Upper lobe of right lung (tissue), 1 donor: Measurements from ENCODE around the gene FKBP1B. TPM values are rescaled to one million over a fixed set of nuclear protein-coding genes. Genes with fewer than 3 reads are reported as not detected.

Source experiments
- ATAC-seq: fragments of 200-7000 bp; cut with Tn5 transposase; one replicate; pipeline ENCODE4 v1.9.1; 2020; ENCODE audit warnings: mild to moderate bottlenecking, moderate library complexity
- DNase-seq: peaks from one replicate; pipeline ENCODE4 v3.0.0-alpha.2; 2020
- H3K27ac ChIP-seq: fragments of 200-600 bp; one replicate; pipeline ENCODE4 v1.8.0; 2022
- H3K27me3 ChIP-seq: fragments of 200-600 bp; one replicate; pipeline ENCODE4 v1.8.0; 2022; ENCODE audit warnings: mild to moderate bottlenecking
- H3K36me3 ChIP-seq: fragments of 200-600 bp; one replicate; pipeline ENCODE4 v1.8.0; 2022
- H3K4me1 ChIP-seq: fragments of 200-600 bp; one replicate; pipeline ENCODE4 v1.8.0; 2022
- H3K4me3 ChIP-seq: fragments of 200-600 bp; one replicate; pipeline ENCODE4 v1.8.0; 2022; ENCODE audit warnings: mild to moderate bottlenecking
- H3K9me3 ChIP-seq: fragments of 200-600 bp; one replicate; pipeline ENCODE4 v1.8.0; 2022
- CTCF ChIP-seq: fragments of 200-600 bp; IDR thresholded peaks from one replicate; pipeline ENCODE4 v1.8.0; 2022; ENCODE audit warnings: antibody characterized with exemption
- intact Hi-C: fragments of 100-400 bp; cut with DNase I; formaldehyde crosslinking; loops from one replicate; pipeline ENCODE4 v1.11.0; 2022
- total RNA-seq: library from RNA; stranded (reverse); fragmentation: NEBNext Ultra II Directional; extraction: Animal tissue kit (Norgen Biotek cat#: 25700); gene quantifications from one replicate; pipeline ENCODE4 v1.2.1, GENCODE V29; 2021
- donor health status: DM: no; HTN: yes; CAD: no; lungs with severe emphysema.

FKBP1B gene
- total RNA-seq, 1 donor from 2014 or later, result 13.2 TPM

GRCh38 chr2:24110660-24111303 lies 61.2 kb downstream of the FKBP1B start:
- no peak overlapping the region for H3K4me3 ChIP-seq
- intact Hi-C loops, result no loop called here
- no peaks in the 10 kb centered on the region for H3K9me3 ChIP-seq
- H3K36me3 ChIP-seq, result no peaks in the 10 kb centered on the region
- no peaks in the 10 kb centered on the region for H3K4me1 ChIP-seq
- no peak for TF ChIP-seq CTCF
- H3K27me3 ChIP-seq, result no peaks in the 10 kb centered on the region
- DNase-seq (no peak), ATAC-seq (peak; percentile 48)
- H3K27ac ChIP-seq, result no peak overlapping the region

GRCh38 chr2:24111407-24111901 lies 61.9 kb downstream of the FKBP1B start:
- Histone ChIP-seq H3K9me3 (no peaks in the 10 kb centered on the region), H3K36me3 (no peaks in the 10 kb centered on the region), H3K4me1 (no peaks in the 10 kb centered on the region), H3K27me3 (no peaks in the 10 kb centered on the region), H3K4me3 (no peak overlapping the region), H3K27ac (no peak overlapping the region)
- intact Hi-C loops, result no loop called here
- DNase-seq (no peak), ATAC-seq (peak; percentile 47)
- no peak for TF ChIP-seq CTCF

Other genes with a start within 250 kb of the FKBP1B start
- 24.0 TPM for gene ATAD2B, start 122.6 kb upstream of the FKBP1B start, total RNA-seq
- 12.7 TPM for gene UBXN2A, start 109.3 kb upstream of the FKBP1B start, total RNA-seq
- 0.35 TPM for gene MFSD2B, start 39.7 kb upstream of the FKBP1B start, total RNA-seq
- 9.3 TPM for gene WDCP, start 2.4 kb upstream of the FKBP1B start, total RNA-seq
- 55.2 TPM for gene SF3B6, start 26.6 kb downstream of the FKBP1B start, total RNA-seq
- gene TP53I3, start 35.1 kb downstream of the FKBP1B start, total RNA-seq, result 44.3 TPM
- gene PFN4, start 73.6 kb downstream of the FKBP1B start, total RNA-seq, result 1.5 TPM
- gene FAM228B, start 73.7 kb downstream of the FKBP1B start, total RNA-seq, result 28.4 TPM
- gene FAM228A, start 125.3 kb downstream of the FKBP1B start, total RNA-seq, result 0.64 TPM